H9 (cell line): ENCODE data around the gene CPT1A. TPM values are rescaled to one million over a fixed set of nuclear protein-coding genes. Genes with fewer than 3 reads are reported as not detected.

Experiments
- DNase-seq: peaks from one replicate; pipeline ENCODE4 v3.0.0-alpha.2; 2017
- H2AFZ ChIP-seq: one replicate; pipeline ENCODE4 v1.6.1; 2013; ENCODE audit warnings: mild to moderate bottlenecking, low read length, control low read depth, moderate library complexity
- H2AK5ac ChIP-seq: 2 replicates; pipeline ENCODE4 v1.6.1; 2013; ENCODE audit warnings: low read length, control low read depth, mixed read lengths; ENCODE audit not compliant: insufficient read length
- H2BK120ac ChIP-seq: one replicate; pipeline ENCODE4 v1.6.1; 2013; ENCODE audit warnings: low read depth, mild to moderate bottlenecking, low read length, control low read depth, inconsistent platforms; ENCODE audit not compliant: poor library complexity, severe bottlenecking
- H2BK12ac ChIP-seq: 2 replicates; pipeline ENCODE4 v1.6.1; 2013; ENCODE audit warnings: low read length, control low read depth, mixed read lengths, low read depth; ENCODE audit not compliant: insufficient read length
- H2BK15ac ChIP-seq: 2 replicates; pipeline ENCODE4 v1.6.1; 2013; ENCODE audit warnings: low read depth, low read length, control low read depth
- H2BK20ac ChIP-seq: one replicate; pipeline ENCODE4 v1.6.1; 2013; ENCODE audit warnings: low read depth, mild to moderate bottlenecking, low read length, control low read depth, inconsistent platforms; ENCODE audit not compliant: poor library complexity, severe bottlenecking
- H2BK5ac ChIP-seq: 2 replicates; pipeline ENCODE4 v1.6.1; 2013; ENCODE audit warnings: low read length, control low read depth, mixed read lengths; ENCODE audit not compliant: insufficient read length
- H3K14ac ChIP-seq: 2 replicates; pipeline ENCODE4 v1.6.1; 2013; ENCODE audit warnings: low read length, control low read depth; ENCODE audit not compliant: insufficient read depth
- H3K18ac ChIP-seq: 2 replicates; pipeline ENCODE4 v1.6.1; 2013; ENCODE audit warnings: low read depth, mild to moderate bottlenecking, mixed read lengths, low read length, control low read depth; ENCODE audit not compliant: insufficient read length
- H3K23ac ChIP-seq: 2 replicates; pipeline ENCODE4 v1.6.1; 2013; ENCODE audit warnings: low read length, control low read depth, mixed read lengths, low read depth; ENCODE audit not compliant: insufficient read length
- H3K23me2 ChIP-seq: 2 replicates; pipeline ENCODE4 v1.6.1; 2013; ENCODE audit warnings: low read depth, mild to moderate bottlenecking, mixed read lengths, low read length, control low read depth; ENCODE audit not compliant: insufficient read length, poor library complexity, severe bottlenecking
- H3K27ac ChIP-seq: 2 replicates; pipeline ENCODE4 v1.5.1; 2013; ENCODE audit warnings: low read length, control low read depth, mixed read lengths, low read depth; ENCODE audit not compliant: insufficient read length
- H3K27me3 ChIP-seq: 2 replicates; pipeline ENCODE4 v1.6.1; 2013; ENCODE audit warnings: low read length, control low read depth, inconsistent platforms; ENCODE audit not compliant: insufficient read depth
- H3K4ac ChIP-seq: 2 replicates; pipeline ENCODE4 v1.6.1; 2013; ENCODE audit warnings: low read depth, mild to moderate bottlenecking, control low read depth, inconsistent platforms, low read length, moderate library complexity
- H3K4me1 ChIP-seq: 2 replicates; pipeline ENCODE4 v1.6.1; 2013; ENCODE audit warnings: low read length, control low read depth, inconsistent platforms; ENCODE audit not compliant: insufficient read depth
- H3K4me2 ChIP-seq: 2 replicates; pipeline ENCODE4 v1.6.1; 2013; ENCODE audit warnings: low read length, control low read depth, mixed read lengths; ENCODE audit not compliant: insufficient read length, insufficient read depth
- H3K56ac ChIP-seq: 2 replicates; pipeline ENCODE4 v1.6.1; 2013; ENCODE audit warnings: low read depth, mild to moderate bottlenecking, mixed read lengths, low read length, control low read depth; ENCODE audit not compliant: insufficient read length
- H3K79me1 ChIP-seq: 2 replicates; pipeline ENCODE4 v1.6.1; 2013; ENCODE audit warnings: low read depth, mild to moderate bottlenecking, moderate library complexity, low read length, control low read depth, inconsistent platforms; ENCODE audit not compliant: insufficient read depth, poor library complexity, severe bottlenecking
- H3K79me2 ChIP-seq: 2 replicates; pipeline ENCODE4 v1.6.1; 2013; ENCODE audit warnings: low read length, control low read depth, inconsistent platforms; ENCODE audit not compliant: insufficient read depth
- H3K9ac ChIP-seq: 2 replicates; pipeline ENCODE4 v1.6.1; 2013; ENCODE audit warnings: low read length, control low read depth, mixed read lengths; ENCODE audit not compliant: insufficient read length; ENCODE audit errors: extremely low read depth
- H3K9me3 ChIP-seq: one replicate; pipeline ENCODE4 v1.6.1; 2013; ENCODE audit warnings: low read depth, low read length, inconsistent platforms; ENCODE audit not compliant: control insufficient read depth
- H3T11ph ChIP-seq: one replicate; pipeline ENCODE4 v1.6.1; 2013; ENCODE audit warnings: mild to moderate bottlenecking, low read length, control low read depth, inconsistent platforms
- H4K20me1 ChIP-seq: one replicate; pipeline ENCODE4 v1.6.1; 2013; ENCODE audit not compliant: control insufficient read depth, insufficient read length, insufficient read depth
- H4K5ac ChIP-seq: 2 replicates; pipeline ENCODE4 v1.6.1; 2013; ENCODE audit warnings: low read depth, mild to moderate bottlenecking, mixed read lengths, low read length, control low read depth; ENCODE audit not compliant: insufficient read length
- H4K8ac ChIP-seq: replicated peaks from 2 replicates; pipeline ENCODE4 v1.6.1; 2013; ENCODE audit warnings: low read length, control low read depth, mixed read lengths, low read depth; ENCODE audit not compliant: insufficient read length
- H4K91ac ChIP-seq: 2 replicates; pipeline ENCODE4 v1.6.1; 2013; ENCODE audit warnings: low read depth, mild to moderate bottlenecking, moderate library complexity, mixed read lengths, low read length, control low read depth; ENCODE audit not compliant: insufficient read length
- H3K27ac Mint-ChIP-seq, 3 experiments: 2 replicates in 2 of 3; 3 replicates in 1 of 3; pipeline ENCODE4 v1.8.0; 2020 to 2021; ENCODE audit warnings: mixed read lengths in 3 of 3, mild to moderate bottlenecking in 1 of 3, moderate library complexity in 1 of 3
- H3K27me3 Mint-ChIP-seq: 2 replicates; pipeline ENCODE4 v1.8.0; 2021; ENCODE audit warnings: low read depth, mild to moderate bottlenecking, moderate library complexity, mixed read lengths
- H3K36me3 Mint-ChIP-seq, 3 experiments: 2 replicates in 2 of 3; 3 replicates in 1 of 3; pipeline ENCODE4 v1.8.0; 2020 to 2021; ENCODE audit warnings: low read depth in 3 of 3, mixed read lengths in 3 of 3; ENCODE audit not compliant: insufficient read depth in 1 of 3
- H3K4me1 Mint-ChIP-seq, 2 experiments: 2 replicates each; pipeline ENCODE4 v1.8.0; 2020; ENCODE audit warnings: mixed read lengths in 2 of 2
- H3K4me3 Mint-ChIP-seq, 2 experiments: 2 replicates in 1 of 2; 3 replicates in 1 of 2; pipeline ENCODE4 v1.8.0; 2020 to 2021; ENCODE audit warnings: mild to moderate bottlenecking in 2 of 2, mixed read lengths in 2 of 2, moderate library complexity in 1 of 2
- H3K9me3 Mint-ChIP-seq, 2 experiments: 2 replicates in 1 of 2; 3 replicates in 1 of 2; pipeline ENCODE4 v1.8.0; 2020; ENCODE audit warnings: mild to moderate bottlenecking in 2 of 2, mixed read lengths in 2 of 2, moderate library complexity in 1 of 2
- WGBS: extraction: QIAGEN DNeasy Blood & Tissue Kit; methylation state at CpG from one replicate; pipeline ENCODE4 v1.1.7; 2013; ENCODE audit warnings: missing lambda C conversion rate, low lambda C conversion rate, mixed read lengths; ENCODE audit not compliant: insufficient read length; ENCODE audit errors: extremely low coverage; 5-methylcytosine and 5-hydroxymethylcytosine counted together
- total RNA-seq: library from RNA; stranded (reverse); gene quantifications from 2 replicates; pipeline ENCODE4 v1.2.1, GENCODE V29; 2021
- TF ChIP-seq, protein P1 (sequence below): fragments of 200-600 bp; sonication (generic); conservative IDR thresholded peaks from 3 replicates; pipeline ENCODE4 v1.8.0; 2021; ENCODE audit warnings: antibody characterized with exemption, mild to moderate bottlenecking

Gene CPT1A
- total RNA-seq, 1 experiment from 2014 or later: 7.5 TPM

DNA sequence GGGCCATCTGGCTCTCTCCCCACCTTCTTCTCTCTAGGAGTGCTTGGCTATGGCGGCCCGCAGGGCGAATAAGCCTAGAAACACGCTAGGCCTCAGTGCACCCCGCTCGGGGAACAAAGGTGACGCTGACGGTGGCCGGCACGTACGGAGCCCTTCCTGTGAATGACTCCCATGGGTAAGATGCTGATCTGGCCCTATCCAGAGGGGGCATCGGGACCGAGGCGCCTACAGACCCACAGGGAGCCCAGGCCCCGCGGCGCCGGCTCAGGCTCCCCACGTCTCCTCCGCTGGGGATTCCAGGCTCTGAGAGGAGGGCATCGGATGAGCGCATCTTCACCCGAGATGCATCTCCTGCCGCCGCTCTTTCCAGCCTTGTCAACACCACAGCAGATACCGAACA, 59.0 kb downstream of the CPT1A start:
- Histone ChIP-seq H4K8ac (no peak overlapping the region), H2BK15ac (no peak overlapping the region), H4K5ac (no peak overlapping the region), H3K9ac (no peak overlapping the region), H3K9me3 (no peaks in the 10 kb centered on the region), H3K23ac (no peak overlapping the region), H4K91ac (no peak overlapping the region), H4K20me1 (no peaks in the 10 kb centered on the region), H2BK5ac (no peak overlapping the region), H3K79me1 (no peaks in the 10 kb centered on the region), H3K27ac (no peak overlapping the region), H3K4me1 (peaks cover 3% of the 10 kb centered on the region; the same call in 1 of the 2 replicates), H3K23me2 (no peaks in the 10 kb centered on the region), H3K4me2 (no peak overlapping the region), H3K4ac (no peak overlapping the region), H3K14ac (no peak overlapping the region), H3K56ac (no peak overlapping the region), H2AFZ (no peak overlapping the region), H3T11ph (no peak overlapping the region), H3K18ac (no peak overlapping the region), H2BK20ac (no peak overlapping the region), H2BK12ac (no peak overlapping the region), H2AK5ac (no peak overlapping the region), H3K79me2 (no peaks in the 10 kb centered on the region), H3K27me3 (no peaks in the 10 kb centered on the region), H2BK120ac (no peak overlapping the region)
- Mint-ChIP-seq H3K27ac (peak overlapping the region in 1 of 3 experiments; percentile 26; a peak in 1 of 7 replicates), H3K4me3 (no peak overlapping the region), H3K9me3 (no peaks in the 10 kb centered on the region; a peak in 1 of 5 replicates), H3K4me1 (peaks cover 7 to 8% of the 10 kb centered on the region in 2 experiments), H3K27me3 (no peaks in the 10 kb centered on the region), H3K36me3 (peaks cover 0 to 7% (median 0%) of the 10 kb centered on the region in 3 experiments; a peak in 1 of 7 replicates)
- DNase-seq: no peak
- no CpG with 5 or more reads among the region's 26 CpGs for WGBS
- TF ChIP-seq, protein P1, sequence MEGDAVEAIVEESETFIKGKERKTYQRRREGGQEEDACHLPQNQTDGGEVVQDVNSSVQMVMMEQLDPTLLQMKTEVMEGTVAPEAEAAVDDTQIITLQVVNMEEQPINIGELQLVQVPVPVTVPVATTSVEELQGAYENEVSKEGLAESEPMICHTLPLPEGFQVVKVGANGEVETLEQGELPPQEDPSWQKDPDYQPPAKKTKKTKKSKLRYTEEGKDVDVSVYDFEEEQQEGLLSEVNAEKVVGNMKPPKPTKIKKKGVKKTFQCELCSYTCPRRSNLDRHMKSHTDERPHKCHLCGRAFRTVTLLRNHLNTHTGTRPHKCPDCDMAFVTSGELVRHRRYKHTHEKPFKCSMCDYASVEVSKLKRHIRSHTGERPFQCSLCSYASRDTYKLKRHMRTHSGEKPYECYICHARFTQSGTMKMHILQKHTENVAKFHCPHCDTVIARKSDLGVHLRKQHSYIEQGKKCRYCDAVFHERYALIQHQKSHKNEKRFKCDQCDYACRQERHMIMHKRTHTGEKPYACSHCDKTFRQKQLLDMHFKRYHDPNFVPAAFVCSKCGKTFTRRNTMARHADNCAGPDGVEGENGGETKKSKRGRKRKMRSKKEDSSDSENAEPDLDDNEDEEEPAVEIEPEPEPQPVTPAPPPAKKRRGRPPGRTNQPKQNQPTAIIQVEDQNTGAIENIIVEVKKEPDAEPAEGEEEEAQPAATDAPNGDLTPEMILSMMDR: no peak
